Right ventricle myocardium inferior (tissue), 1 donor: ENCODE measurements around the gene FADS1. TPM values are rescaled to one million over a fixed set of nuclear protein-coding genes. Genes with fewer than 3 reads are reported as not detected.

Experiments used
- ATAC-seq: fragments of 200-7000 bp; cut with Tn5 transposase; one replicate; pipeline ENCODE4 v1.9.1; 2020; ENCODE audit warnings: mild to moderate bottlenecking, moderate library complexity
- DNase-seq: peaks from one replicate; pipeline ENCODE4 v3.0.0; 2021; ENCODE audit errors: missing footprints
- intact Hi-C: fragments of 100-400 bp; cut with DNase I; formaldehyde crosslinking; loops from one replicate; pipeline ENCODE4 v1.11.0; 2022
- total RNA-seq: library from RNA; stranded (reverse); fragmentation: NEBNext Ultra II Directional; extraction: Animal tissue kit (Norgen Biotek cat#: 25700); gene quantifications from one replicate; pipeline ENCODE4 v1.2.1, GENCODE V29; 2021
- donor health status: DM: no; HTN: yes; CAD: no; lungs with severe emphysema.

FADS1 gene
- total RNA-seq, 1 donor from 2014 or later = 25.7 TPM

- peak; percentile 11 for ATAC-seq
- intact Hi-C loops = loop anchor here (5.0 kb wide), 1 partner anchor 33 kb away; the partner anchor contains the start of gene FADS1
- peak; percentile 41 for DNase-seq
Observed at GRCh38 chr11:61850687-61851086, 33.9 kb upstream of the FADS1 start.

GRCh38 chr11:61848631-61849030 is 31.8 kb upstream of the FADS1 start:
- intact Hi-C loops = no loop called here
- peak; percentile 18 for DNase-seq
- ATAC-seq = no peak

DNA sequence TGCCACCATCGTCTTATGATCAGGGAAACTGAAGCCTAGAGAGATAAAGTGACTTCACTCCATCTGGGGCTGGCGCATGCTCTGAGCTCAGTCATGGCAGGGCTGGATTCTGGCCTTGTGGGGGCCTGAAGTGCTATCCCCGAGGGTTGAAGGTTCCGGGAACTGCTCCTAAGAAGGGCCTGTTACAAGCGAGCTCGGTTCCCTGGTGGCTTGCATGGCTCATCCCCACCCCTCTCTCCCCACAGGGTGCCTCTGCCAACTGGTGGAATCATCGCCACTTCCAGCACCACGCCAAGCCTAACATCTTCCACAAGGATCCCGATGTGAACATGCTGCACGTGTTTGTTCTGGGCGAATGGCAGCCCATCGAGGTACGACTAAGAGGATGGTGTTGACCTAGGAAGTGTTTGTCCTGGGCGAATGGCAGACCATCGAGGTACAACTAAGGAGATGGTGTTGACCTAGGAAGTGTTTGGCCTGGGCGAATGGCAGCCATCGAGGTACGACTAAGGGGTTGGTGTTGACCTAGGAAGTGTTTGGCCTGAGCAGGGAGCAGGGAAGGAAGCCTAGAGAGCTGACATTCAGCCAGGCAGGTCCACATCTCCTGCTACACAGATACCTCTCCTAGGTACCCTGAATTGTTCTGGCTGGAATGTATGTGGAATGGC is 31.2 kb upstream of the FADS1 start:
- intact Hi-C loops = no loop called here
- no peak for ATAC-seq
- peak; percentile 44 for DNase-seq

DNA sequence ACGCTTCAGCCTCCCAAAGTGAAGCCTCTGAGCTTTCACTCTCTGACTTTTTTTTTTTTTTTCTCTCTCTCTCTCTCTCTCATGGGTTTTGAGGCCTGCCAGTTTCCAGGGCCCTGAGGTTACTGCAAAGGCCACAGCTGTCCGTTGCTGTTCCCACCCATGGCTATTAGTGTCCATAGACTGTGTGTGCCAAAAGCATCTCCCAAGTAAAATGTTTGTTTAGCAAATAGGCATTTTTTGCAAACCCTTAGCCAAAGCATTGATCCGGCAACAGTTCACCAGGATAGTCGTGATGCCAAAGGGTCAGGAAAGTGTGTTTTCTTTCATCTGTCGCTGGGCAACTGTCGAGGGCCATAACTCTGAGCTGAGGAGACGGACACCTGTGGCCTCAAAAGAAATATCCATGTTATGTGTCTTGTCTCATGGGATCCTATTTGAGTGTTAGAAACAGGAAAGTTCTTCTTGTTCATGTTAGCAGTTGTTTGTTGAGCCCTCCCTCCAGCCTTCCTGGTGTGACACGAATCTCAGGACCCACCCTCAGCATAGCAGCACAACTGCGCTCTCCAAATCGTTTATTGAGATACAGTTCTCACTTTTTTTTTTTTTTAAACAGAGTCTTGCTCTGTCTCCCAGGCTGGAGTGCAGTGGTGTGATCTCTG is 29.7 kb upstream of the FADS1 start:
- ATAC-seq (no peak), DNase-seq (peak; percentile 4)
- intact Hi-C loops = no loop called here

DNA sequence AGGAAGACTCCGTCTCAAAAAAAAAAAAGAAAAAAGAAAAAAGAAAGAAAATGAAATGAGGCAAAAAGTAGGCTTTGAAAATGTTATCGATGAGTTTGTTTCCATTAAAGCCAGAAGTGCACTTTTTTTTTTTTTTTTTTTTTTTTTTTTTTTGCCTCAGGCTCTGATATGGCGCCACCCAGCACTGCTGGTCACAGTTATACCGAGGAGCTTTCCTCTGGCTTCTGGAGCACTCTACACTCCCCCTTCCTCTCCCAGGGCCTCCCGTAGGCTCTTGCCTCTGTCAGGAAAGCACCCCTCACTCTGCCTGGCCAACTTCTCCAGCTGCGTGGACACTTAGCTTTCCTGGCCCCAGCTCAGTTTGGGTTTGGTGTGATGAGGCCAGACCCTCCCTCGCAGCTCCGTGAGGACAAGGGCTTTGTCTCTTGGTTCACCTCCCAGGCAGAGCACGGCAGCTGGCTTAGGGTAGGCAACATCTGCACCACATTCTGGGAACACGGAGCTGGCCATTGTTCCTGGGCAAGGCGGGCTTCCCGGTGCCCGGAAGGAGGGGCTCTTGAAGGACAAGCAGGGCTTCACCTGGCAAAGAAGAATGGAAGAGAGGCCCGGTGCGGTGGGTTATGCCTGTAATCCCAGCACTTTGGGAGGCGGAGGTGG is 28.2 kb upstream of the FADS1 start:
- DNase-seq = peak; percentile 37
- ATAC-seq = no peak
- intact Hi-C loops = no loop called here

- ATAC-seq (peak; percentile 18), DNase-seq (peak; percentile 50)
- intact Hi-C loops = no loop called here
Observed at GRCh38 chr11:61842528-61842820, 25.7 kb upstream of the FADS1 start.

GRCh38 chr11:61841636-61842527 is 25.1 kb upstream of the FADS1 start:
- intact Hi-C loops = no loop called here
- peak; percentile 55 for DNase-seq
- ATAC-seq = peak; percentile 78

GRCh38 chr11:61840371-61840770 is 23.6 kb upstream of the FADS1 start:
- DNase-seq = peak; percentile 43
- intact Hi-C loops = no loop called here
- ATAC-seq = no peak

DNA sequence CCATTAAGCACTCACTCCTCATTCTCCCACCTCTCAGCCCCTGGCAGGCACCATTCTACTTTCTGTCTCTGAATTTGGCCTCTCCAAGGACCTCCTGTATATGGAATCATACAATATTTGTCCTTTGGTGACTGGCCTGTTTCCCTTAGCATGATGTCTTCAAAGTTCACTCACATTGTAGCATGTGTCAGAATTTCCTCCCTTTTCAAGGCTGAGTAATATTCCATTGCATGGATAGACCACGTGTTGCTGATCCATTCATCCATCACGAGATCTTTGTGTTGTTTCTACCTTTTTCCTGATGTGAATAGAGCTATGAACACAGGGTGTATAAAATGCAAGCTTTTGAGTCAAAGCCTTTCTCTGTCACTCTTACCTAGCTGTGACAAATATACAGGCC is 22.9 kb upstream of the FADS1 start:
- DNase-seq (no peak), ATAC-seq (no peak)
- intact Hi-C loops = no loop called here

- intact Hi-C loops = no loop called here
- no peak for ATAC-seq
- peak; percentile 40 for DNase-seq
Observed at GRCh38 chr11:61838921-61839320, 22.1 kb upstream of the FADS1 start.

DNA sequence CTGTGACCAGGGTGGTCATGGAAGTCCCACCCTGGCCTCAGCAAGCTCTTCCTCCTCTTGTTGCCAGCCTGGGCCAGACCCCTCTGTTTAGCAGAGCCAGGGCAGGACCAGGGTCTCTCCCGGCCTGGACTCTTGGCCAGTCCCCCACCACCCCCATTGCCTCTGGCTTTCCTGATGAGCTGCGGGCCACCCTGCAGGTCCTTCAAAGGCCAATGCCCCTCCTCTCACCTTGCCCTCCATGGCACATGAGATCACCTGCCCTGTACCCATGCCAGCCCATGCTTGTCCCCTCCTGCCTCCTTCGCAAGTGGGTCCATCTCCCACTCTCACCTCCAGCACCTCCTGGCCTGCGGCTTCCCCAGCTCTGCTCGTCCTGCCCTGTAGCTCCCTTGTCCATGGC is 21.7 kb upstream of the FADS1 start:
- DNase-seq (peak; percentile 43), ATAC-seq (no peak)
- intact Hi-C loops = no loop called here

DNA sequence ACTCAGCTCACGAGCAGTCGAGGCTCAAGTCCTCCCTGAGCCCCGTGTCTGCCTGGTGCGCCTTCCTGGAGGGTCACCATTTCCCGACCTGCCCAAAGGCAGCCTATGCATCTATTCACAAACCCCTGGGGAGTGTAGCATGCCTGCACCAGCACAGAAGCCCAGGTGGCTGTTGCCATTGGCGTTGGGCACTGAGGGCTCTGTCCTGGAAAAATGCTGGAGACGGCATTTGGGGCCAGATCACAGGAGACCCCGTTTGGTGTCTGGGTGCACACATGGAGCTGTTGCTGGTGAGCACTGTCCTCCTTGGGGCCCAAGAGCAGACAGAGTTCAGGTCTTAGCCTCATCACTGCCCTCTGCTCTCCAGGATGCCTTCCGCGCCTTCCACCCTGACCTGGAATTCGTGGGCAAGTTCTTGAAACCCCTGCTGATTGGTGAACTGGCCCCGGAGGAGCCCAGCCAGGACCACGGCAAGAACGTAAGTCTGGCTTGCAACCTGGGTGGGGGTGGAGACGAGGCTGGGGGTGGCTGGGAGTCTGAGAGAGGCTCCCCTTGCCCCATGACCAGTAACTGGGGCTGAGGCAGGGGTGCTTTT is 20.7 kb upstream of the FADS1 start:
- DNase-seq (peak; percentile 2), ATAC-seq (no peak)
- intact Hi-C loops = no loop called here

DNA sequence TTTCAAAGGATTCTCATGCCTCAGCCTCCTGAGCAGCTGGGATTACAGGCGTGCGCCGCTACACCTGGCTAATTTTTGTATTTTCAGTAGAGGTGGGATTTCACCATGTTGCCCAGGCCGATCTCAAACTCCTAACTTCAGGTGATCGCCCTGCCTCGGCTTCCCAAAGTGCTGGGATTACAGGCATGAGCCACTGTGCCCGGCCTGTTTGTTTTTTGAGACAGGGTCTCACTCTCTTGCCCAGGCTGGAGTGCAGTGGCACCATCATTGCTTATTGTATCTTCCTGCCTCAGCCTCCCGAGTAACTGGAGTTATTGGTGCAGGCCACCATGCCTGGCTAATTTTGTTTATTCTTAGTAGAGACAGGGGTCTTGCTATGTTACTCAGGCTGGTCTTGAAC is 19.4 kb upstream of the FADS1 start:
- intact Hi-C loops = no loop called here
- DNase-seq (peak; percentile 54), ATAC-seq (no peak)

DNA sequence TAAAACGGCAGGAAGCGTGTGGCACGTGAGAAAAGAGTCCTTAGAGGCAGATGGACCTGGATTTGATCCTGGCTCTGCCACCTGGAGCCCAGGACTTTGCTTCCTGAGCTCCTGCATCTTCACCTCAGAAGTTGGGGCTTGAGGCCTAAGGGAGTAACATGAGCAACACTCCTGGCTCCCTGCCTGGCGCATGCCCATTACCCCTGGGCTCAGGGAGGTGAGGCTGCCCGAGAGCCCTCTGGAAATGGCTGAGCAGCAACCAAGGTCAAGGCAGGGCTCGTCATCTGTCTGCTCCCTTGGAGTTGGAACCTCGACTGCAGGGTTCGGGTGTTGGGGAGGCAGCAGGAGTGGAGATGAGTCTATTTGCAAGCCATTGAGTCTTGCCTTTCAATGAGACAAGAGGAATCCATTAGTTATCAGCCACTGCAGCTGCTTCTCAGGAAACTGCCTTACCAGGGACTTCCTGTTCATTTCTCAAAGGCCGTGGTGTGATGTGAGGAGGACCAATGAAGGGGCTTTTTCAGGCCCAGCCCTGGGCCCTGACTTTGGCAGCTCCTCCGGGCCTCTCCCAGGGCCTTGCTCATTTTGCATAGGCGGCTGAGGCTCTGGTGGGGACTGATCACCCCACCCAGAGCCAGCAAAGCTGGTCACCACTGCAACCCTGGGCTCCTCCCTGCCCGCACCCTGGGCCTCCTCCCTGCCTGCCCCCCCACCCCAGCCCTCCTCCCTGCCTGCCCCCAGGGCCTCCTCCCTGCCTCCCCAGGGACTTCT is 17.7 kb upstream of the FADS1 start:
- DNase-seq = peak; percentile 78
- ATAC-seq = peak; percentile 79

GRCh38 chr11:61833926-61834277 is 17.1 kb upstream of the FADS1 start:
- ATAC-seq (no peak), DNase-seq (peak; percentile 1)
- intact Hi-C loops = no loop called here

More for the DNA sequence above, 17.7 kb upstream of the FADS1 start:
- intact Hi-C loops = no loop called here

GRCh38 chr11:61833471-61833870 is 16.7 kb upstream of the FADS1 start:
- intact Hi-C loops = no loop called here
- ATAC-seq (no peak), DNase-seq (peak; percentile 51)

DNA sequence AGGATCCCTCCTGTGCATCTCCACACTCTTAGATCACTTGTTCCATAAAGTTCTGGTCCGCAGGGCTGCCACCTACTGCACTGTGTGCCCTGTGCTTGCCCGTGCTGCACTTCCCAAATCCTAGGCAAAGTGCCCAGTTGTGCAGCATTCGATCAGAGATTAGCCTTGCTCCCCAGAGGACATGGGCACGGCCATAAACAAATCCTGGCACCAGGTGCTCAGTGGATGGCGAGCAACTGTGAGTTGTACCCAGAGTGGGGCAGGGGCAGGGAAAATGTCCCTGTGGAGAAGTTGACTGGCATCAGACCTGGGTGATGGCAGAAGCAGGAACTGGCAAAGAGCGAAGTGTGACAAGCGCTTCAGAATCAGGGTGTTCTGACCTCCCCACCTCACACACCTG is 16.0 kb upstream of the FADS1 start:
- intact Hi-C loops = no loop called here
- ATAC-seq = peak; percentile 37
- peak; percentile 76 for DNase-seq

- no peak for ATAC-seq
- intact Hi-C loops = no loop called here
- DNase-seq = peak; percentile 4
Observed at GRCh38 chr11:61832207-61832606, 15.4 kb upstream of the FADS1 start.
